SIG-M5 treated with dmso at 0.1 percent for 504 hours (cell line): Measurements from ENCODE around the gene MVD.
"Not testable (repeated sequence)": the region's sequence is repeated elsewhere in the genome, so short reads cannot be mapped to it uniquely, and the experiment has no call there.

Source experiments
- DNase-seq: peaks from one replicate; lab custom pipeline; 2025; ENCODE audit not compliant: unreplicated experiment; lab: John Stamatoyannopoulos, UW

The MVD gene

DNA sequence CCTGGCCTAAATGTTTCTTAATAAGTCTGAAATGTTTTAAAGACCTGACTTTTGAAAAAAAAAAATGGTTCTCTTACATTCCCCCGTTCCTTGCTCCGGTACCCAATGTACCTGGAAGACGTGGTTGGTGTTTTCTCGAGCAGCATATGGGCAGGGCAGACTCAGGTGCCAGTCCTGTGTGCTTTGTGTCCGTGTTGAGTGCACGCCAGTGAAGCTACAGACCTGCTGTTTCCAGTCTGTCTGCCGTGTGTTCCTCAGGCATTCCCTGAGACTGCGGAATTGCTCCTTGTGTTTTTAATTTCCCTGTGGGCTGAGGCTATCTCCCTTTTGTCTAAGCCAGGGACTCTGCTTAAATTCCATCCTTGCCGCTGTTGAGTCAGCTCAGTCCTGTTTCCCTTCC lies 36.2 kb downstream of the MVD start:
- no peak for DNase-seq

DNA sequence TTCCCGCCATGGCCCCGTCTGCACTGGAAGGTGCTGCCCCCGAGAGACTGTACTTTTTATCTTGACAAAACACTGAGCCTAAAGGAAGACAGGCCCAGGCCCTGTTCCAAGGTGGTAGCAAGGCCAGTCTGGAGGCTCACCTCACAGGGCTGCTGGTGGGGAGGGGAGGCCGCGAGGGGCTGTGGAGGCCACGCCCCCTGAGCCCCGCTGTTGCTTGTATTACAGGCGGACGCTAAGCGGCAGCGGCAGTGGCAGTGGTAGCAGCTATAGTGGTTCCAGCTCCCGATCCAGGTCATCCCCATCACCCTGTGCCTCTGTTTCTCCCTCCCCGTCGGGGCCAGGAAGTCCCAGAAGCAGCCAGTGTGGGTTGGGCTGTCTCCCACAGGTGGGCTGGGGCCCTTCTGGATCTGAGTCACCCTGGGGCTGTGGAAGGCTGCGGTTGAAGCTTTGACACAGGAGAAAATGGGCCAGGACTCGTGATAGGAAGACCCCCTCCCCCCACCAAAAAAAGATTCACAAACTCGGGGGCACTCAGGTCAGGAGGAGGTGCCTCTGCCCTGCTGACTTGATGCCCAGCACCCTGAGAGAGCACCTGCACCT lies 37.8 kb downstream of the MVD start:
- no peak for DNase-seq

- DNase-seq, result no peak
Observed at GRCh38 chr16:88624481-88624880, 38.4 kb downstream of the MVD start.

- DNase-seq, result no peak
Observed at GRCh38 chr16:88623858-88624257, 39.0 kb downstream of the MVD start.

DNA sequence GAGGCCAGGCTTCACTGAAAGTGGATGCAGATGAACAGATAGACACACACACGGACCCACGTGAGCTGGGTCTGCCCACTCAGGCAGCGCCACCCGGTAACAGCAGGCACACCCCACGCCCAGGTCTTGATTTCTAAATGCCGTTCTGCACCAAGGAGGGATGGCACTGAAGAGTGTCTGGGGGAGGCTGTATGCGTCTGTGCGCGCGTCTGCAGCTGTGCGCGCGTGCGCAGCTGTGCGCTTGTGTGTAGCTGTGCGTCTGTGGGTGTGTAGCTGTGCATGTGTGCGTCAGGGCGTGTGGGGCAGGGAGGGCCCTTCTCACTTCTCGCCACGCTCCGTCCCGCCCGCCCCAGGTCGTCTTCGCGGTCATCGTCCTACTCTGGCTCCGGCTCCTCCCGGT lies 40.0 kb downstream of the MVD start:
- DNase-seq, result no peak

GRCh38 chr16:88622125-88622524 lies 40.8 kb downstream of the MVD start:
- no peak for DNase-seq

GRCh38 chr16:88619859-88620815 lies 42.8 kb downstream of the MVD start:
- DNase-seq, result no peak

DNA sequence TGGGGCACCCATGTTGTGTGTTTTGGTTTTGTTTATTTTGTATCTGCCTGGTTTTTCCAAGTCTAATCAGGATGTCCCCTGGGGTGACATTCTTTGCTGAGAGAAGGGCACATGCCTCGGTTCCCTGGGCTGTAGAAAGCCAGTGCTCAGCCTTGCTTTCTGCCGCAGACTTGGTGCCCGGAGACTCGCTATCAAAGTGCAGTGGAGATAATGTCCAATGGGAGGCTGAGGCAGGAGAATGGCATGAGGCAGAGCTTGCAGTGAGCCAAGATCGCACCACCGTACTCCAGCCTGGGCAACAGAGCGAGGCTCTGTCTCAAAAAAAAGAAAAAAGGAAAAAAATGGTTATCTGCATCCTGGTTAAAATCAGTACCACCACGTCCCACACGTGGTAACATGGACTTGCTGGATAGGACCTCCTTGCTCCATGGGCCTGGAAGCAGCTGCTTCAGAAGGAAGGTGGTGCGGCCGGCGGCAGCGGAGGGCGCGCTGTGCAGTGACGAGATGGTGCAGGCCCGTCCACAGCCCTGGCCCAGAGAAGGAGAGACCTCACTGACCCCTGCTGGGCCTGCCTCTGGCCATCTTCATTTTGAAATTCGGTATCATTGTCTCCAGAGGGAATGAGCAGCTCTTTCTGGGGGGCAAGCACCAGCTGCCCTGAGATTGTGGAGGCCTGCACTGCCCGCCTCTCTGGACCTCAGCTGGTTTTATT lies 43.8 kb downstream of the MVD start:
- DNase-seq, result no peak

- DNase-seq, result no peak
Observed at GRCh38 chr16:88618182-88618955, 44.5 kb downstream of the MVD start.

DNA sequence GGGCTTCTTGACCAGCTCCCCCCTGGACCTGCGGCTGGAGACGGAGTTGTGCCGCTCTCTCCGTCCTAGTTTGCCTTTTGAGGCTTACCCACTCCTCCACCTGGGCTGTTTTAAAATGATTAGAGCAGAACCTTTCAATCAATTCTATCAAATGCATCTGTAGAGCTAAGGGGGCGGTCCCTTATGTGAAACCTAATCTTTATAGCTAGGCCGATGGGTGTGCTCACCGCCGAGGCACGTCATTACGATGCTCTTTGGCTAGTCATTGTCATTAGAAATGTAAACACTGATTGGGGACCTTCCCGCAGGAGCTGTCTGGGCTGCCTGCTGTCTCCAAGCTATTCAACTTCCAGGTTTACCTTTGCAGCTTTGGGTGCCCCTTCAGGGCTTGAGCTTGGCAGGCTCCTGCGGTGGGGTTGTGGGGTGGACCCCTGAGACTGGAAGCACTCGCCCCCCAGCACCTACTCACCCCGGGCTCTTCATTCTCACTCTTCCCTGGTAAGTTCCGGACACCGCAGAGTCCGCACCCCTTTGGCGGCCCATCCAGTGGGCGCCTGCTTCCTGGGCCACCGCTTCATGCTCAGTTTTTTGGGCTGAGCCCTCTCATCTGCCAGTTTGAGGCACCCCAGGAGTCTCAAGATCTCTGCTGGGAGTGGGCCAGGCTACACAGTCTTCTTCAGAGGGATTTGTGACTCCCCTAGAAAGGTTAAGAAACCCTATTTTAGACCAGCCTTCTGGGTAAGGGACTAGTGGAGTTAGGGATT lies 45.4 kb downstream of the MVD start:
- DNase-seq, result no peak

DNA sequence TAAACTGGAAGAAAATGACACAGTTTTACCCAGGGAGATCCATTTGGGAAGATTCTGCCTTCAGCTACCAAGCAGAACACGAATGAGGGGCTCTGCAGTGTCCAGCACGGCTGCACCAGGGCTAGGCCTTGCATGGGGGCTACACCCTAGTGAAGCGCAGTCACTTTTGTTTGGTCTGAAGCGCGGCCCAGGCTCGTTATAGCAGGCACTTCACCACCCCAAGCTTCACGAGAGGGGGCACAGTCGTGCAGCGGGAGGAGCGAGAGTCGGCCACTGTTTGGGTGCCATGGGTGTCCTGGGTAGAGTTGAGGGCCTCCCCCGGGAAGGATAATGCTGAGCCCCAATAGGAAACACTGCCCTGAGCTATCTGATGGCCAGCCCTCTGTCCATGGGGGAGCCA lies 46.2 kb downstream of the MVD start:
- DNase-seq, result no peak

- no peak for DNase-seq
Observed at GRCh38 chr16:88616320-88616719, 46.6 kb downstream of the MVD start.

GRCh38 chr16:88614818-88615580 lies 47.9 kb downstream of the MVD start:
- DNase-seq, result no peak

GRCh38 chr16:88613911-88614817 lies 48.7 kb downstream of the MVD start:
- no peak for DNase-seq

DNA sequence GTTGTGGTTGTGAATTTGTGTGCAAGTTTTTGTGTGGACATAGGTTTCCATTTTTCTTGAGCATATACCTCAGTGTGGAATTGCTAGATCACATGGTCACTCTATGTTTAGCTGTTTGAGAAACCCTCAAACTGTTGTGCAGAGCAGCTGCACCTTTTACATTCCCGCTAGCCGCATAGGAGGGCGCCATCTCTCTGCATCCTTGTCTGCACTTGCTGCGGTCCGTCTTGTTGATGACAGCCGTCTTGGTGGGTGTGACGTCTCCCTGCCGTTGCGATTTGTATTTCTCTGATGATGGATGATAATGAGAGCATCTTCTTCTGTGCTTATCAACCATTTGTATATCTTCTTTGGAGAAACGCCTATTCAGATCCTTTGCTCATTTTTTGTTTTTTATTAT lies 49.6 kb downstream of the MVD start:
- no peak for DNase-seq

DNA sequence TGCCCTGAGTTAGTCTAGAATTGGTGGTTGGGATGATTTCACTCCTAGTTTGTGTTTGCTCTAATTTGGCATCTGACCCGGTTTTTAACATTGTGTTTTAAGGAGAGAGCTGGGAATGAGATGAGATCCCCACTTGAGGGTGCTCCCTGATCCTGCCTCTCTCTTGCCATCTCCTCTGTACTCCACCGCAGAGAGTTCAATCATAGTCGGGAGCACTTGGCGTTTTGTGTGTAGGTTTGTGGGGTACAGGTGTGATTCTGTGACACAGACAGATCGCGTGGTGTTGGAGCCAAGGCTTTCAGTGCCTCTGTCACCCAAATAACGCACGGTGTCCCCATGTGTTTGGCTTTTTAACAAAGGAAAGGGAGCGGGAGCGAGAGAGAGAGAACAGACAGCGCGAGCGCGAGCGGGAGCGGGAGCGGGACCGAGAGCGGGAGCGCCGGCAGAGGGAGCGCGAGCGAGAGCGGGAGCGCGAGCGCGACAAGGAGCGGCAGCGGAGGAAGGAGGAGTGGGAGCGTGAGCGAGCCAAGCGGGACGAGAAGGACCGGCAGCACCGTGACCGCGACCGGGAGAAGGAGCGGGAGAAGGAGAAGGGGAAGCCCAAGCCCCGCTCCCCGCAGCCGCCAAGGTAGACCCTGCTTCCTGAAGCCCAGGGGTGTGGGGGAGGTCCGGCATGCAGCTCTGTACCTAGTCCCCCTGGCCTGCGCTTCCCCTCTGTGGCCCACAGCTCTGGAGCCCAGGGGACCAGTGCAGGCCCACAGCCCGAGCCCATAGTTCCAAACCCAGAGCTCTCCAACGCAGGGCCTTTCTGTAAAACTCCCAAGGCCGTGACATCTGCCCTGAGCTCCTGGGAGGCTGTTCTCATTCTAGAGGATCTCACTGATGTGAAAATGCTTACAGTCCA lies 51.7 kb downstream of the MVD start:
- no peak for DNase-seq

DNA sequence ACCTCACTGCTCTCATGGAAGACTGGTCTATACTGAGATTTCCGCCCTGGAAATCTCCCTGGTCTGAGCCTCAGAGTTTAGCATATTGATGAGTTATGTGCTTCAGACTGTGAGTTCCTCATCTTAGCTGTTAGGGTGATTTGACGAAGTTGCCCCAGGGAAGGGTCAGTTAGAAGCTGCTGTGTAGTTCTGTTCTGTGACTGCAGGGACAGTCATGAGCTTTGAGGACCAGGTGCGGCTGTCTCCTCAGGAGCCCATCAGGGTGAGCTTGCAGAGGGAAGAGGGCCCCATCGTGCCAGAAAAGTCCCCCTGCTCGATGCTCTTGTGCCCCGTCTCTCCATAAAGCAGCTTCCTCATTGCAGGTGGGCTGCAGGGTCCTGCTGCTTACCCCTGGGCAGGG lies 52.8 kb downstream of the MVD start:
- DNase-seq, result no peak

GRCh38 chr16:88609426-88609825 lies 53.5 kb downstream of the MVD start:
- DNase-seq, result not testable (repeated sequence)
